Ascending aorta (tissue), 2 donors: Measurements from ENCODE around the gene ACY1. TPM values are rescaled to one million over a fixed set of nuclear protein-coding genes. Genes with fewer than 3 reads are reported as not detected.
"Not testable (repeated sequence)": the region's sequence is repeated elsewhere in the genome, so short reads cannot be mapped to it uniquely, and the experiment has no call there.

ENCODE experiments used
- DNase-seq, 2 donors: peaks; one replicate each; pipeline ENCODE4 v3.0.0-alpha.2; 2019; ENCODE audit warnings: low spot score in 2 of 2
- H3K27ac ChIP-seq, 2 donors: fragments of 200-600 bp; sonication (generic); one replicate each; pipeline ENCODE4 v1.5.1; 2016 to 2017; ENCODE audit warnings: mild to moderate bottlenecking in 1 of 2
- H3K27me3 ChIP-seq: fragments of 200-600 bp; sonication (generic); one replicate; pipeline ENCODE4 v1.5.1; 2017
- H3K36me3 ChIP-seq, 2 donors: fragments of 200-600 bp; sonication (generic); one replicate each; pipeline ENCODE4 v1.5.1; 2016
- H3K4me1 ChIP-seq, 2 donors: fragments of 200-600 bp; sonication (generic); one replicate each; pipeline ENCODE4 v1.5.1; 2016 to 2017; ENCODE audit warnings: mild to moderate bottlenecking in 1 of 2
- H3K4me3 ChIP-seq, 2 donors: fragments of 200-600 bp; sonication (generic); one replicate each; pipeline ENCODE4 v1.5.1; 2016 to 2017; ENCODE audit warnings: mild to moderate bottlenecking in 1 of 2
- H3K9me3 ChIP-seq, 2 donors: fragments of 200-600 bp; sonication (generic); one replicate each; pipeline ENCODE4 v1.5.1; 2016
- intact Hi-C: fragments of 100-400 bp; cut with DNase I; formaldehyde crosslinking; loops from one replicate; pipeline ENCODE4 v1.15.1; 2023
- total RNA-seq: library from RNA; depleted of rRNA; stranded (reverse); fragments of >200 nt; gene quantifications from one replicate; pipeline ENCODE4 v1.1.0, GENCODE V29; 2016
- TF ChIP-seq, protein P1 (sequence below), 3 experiments: fragments of 200-600 bp in 2 of 3; fragments of 450-650 bp in 1 of 3; sonication (generic) in 2 of 3; IDR thresholded peaks; one replicate each; pipeline ENCODE4 v1.5.1; 2016 to 2019; ENCODE audit warnings: antibody characterized with exemption in 3 of 3, mild to moderate bottlenecking in 1 of 3, moderate library complexity in 1 of 3

ACY1 gene
- total RNA-seq, 1 donor from 2014 or later = 94.0 TPM

GRCh38 chr3:51984269-51984647, 923 bp downstream of the ACY1 start:
- H3K27ac ChIP-seq = peak overlapping the region; percentile 93 to 97
- H3K27me3 ChIP-seq = no peaks in the 10 kb centered on the region
- H3K4me3 ChIP-seq = no peak overlapping the region
- no peaks in the 10 kb centered on the region for H3K36me3 ChIP-seq
- H3K9me3 ChIP-seq = no peaks in the 10 kb centered on the region
- intact Hi-C loops = no loop called here
- H3K4me1 ChIP-seq = peaks cover 16 to 24% of the 10 kb centered on the region in 2 donors
- DNase-seq = no peak
- TF ChIP-seq, protein P1, sequence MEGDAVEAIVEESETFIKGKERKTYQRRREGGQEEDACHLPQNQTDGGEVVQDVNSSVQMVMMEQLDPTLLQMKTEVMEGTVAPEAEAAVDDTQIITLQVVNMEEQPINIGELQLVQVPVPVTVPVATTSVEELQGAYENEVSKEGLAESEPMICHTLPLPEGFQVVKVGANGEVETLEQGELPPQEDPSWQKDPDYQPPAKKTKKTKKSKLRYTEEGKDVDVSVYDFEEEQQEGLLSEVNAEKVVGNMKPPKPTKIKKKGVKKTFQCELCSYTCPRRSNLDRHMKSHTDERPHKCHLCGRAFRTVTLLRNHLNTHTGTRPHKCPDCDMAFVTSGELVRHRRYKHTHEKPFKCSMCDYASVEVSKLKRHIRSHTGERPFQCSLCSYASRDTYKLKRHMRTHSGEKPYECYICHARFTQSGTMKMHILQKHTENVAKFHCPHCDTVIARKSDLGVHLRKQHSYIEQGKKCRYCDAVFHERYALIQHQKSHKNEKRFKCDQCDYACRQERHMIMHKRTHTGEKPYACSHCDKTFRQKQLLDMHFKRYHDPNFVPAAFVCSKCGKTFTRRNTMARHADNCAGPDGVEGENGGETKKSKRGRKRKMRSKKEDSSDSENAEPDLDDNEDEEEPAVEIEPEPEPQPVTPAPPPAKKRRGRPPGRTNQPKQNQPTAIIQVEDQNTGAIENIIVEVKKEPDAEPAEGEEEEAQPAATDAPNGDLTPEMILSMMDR (IDR thresholded peaks at IDR 0.05) = no peak

DNA sequence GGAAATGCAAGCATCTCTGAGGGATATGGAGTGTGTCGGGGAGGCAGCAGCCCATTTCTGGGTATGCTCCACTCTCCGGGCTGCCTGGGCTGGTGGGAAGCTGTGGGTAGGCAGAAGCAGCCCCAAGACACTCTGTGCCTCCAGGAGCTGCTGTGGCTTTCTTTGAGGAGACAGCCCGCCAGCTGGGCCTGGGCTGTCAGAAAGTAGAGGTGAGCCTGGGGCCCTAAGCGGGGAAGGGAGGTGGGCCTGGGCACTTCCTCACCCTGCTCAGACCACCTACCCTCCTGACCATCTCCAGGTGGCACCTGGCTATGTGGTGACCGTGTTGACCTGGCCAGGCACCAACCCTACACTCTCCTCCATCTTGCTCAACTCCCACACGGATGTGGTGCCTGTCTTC, 1.7 kb downstream of the ACY1 start:
- Histone ChIP-seq H3K27me3 (no peaks in the 10 kb centered on the region), H3K36me3 (no peaks in the 10 kb centered on the region), H3K4me1 (peaks cover 19 to 31% of the 10 kb centered on the region in 2 donors), H3K27ac (no peak overlapping the region), H3K4me3 (no peak overlapping the region), H3K9me3 (no peaks in the 10 kb centered on the region)
- DNase-seq = no peak
- intact Hi-C loops = no loop called here
- TF ChIP-seq, protein P1 (IDR thresholded peaks at IDR 0.05) = no peak

- intact Hi-C loops = no loop called here
Observed at GRCh38 chr3:51986010-51986947, 2.9 kb downstream of the ACY1 start.

DNA sequence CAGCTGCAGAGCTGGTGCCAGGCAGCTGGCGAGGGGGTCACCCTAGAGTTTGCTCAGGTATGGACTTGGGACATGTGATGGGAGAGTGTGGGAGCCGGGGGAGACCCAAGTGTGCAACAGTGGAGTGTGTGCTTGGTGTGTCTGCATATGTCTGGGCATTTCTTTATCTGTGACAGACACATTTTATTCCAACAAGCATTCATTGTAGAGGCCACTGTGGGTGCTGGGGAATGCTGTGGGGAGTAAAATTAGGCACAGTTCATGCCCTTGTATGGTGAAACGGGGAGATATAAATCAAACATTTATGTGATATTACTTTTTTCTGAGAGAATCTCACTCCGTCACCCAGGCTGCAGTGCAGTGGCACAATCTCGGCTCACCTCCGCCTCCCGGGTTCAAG, 4.2 kb downstream of the ACY1 start:
- intact Hi-C loops = no loop called here
- Histone ChIP-seq H3K4me3 (no peak overlapping the region), H3K36me3 (peaks cover 0 to 12% of the 10 kb centered on the region in 2 donors), H3K27me3 (no peaks in the 10 kb centered on the region), H3K9me3 (no peaks in the 10 kb centered on the region), H3K27ac (no peak overlapping the region), H3K4me1 (peaks cover 12 to 26% of the 10 kb centered on the region in 2 donors)
- TF ChIP-seq, protein P1 (IDR thresholded peaks at IDR 0.05) = no peak
- no peak for DNase-seq

More at GRCh38 chr3:51986010-51986947, 2.9 kb downstream of the ACY1 start:
- no peak overlapping the region for H3K4me3 ChIP-seq
- H3K4me1 ChIP-seq = peaks cover 19 to 33% of the 10 kb centered on the region in 2 donors
- DNase-seq = no peak
- no peaks in the 10 kb centered on the region for H3K36me3 ChIP-seq
- no peaks in the 10 kb centered on the region for H3K9me3 ChIP-seq
- H3K27me3 ChIP-seq = no peaks in the 10 kb centered on the region
- H3K27ac ChIP-seq = no peak overlapping the region
- TF ChIP-seq, protein P1 (IDR thresholded peaks at IDR 0.05) = no peak

DNA sequence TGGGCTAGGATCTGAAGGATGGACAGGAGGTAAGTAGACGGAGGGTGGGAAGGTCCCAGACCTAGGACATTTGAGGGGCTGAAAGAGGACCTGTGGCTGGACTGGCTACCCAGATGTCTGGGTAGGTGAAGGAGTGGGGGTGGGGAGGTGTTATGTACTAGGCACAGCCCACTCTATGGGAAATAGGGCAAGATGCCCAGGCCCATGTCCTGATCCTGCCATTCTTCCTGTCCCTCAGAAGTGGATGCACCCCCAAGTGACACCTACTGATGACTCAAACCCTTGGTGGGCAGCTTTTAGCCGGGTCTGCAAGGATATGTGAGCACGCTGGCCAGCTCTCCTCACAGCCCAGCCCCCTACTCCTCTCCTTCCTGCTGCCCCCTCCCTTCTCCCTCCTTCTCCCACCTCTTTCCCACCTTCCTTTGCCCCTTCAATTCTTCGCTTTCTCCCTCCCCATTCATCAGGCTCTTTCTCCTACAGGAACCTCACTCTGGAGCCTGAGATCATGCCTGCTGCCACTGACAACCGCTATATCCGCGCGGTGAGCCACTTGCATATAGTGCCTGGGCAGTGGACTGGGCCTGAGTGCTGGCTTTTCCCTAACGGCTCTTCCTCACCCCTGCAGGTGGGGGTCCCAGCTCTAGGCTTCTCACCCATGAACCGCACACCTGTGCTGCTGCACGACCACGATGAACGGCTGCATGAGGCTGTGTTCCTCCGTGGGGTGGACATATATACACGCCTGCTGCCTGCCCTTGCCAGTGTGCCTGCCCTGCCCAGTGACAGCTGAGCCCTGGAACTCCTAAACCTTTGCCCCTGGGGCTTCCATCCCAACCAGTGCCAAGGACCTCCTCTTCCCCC, 5.2 kb downstream of the ACY1 start:
- H3K4me3 ChIP-seq = no peak overlapping the region
- intact Hi-C loops = no loop called here
- peaks cover 8 to 21% of the 10 kb centered on the region in 2 donors for H3K4me1 ChIP-seq
- DNase-seq = no peak
- H3K27me3 ChIP-seq = no peaks in the 10 kb centered on the region
- no peaks in the 10 kb centered on the region for H3K9me3 ChIP-seq
- H3K27ac ChIP-seq = peak overlapping the region; percentile 61 to 73
- H3K36me3 ChIP-seq = peaks cover 2 to 20% of the 10 kb centered on the region in 2 donors
- TF ChIP-seq, protein P1 (IDR thresholded peaks at IDR 0.05) = no peak

DNA sequence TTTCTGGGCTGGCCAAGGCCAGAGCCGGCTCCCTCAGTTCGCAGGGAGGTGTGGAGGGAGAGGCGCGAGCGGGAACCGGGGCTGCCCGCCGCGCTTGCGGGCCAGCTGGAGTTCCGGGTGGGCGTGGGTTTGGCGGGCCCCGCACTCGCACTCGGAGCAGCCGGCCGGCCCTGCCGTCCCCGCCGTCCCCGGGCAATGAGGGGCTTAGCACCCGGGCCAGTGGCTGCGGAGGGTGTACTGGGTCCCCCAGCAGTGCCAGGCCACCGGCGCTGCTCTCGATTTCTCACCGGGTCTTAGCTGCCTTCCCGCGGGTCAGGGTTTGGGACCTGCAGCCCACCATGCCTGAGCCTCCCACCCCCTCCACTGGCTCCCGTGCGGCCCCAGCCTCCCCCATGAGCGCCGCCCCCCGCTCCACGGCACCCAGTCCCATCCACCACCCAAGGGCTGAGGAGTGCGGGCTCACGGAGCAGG, 7.2 kb downstream of the ACY1 start:
- Histone ChIP-seq H3K4me1 (peaks cover 12 to 20% of the 10 kb centered on the region in 2 donors), H3K36me3 (peaks cover 4 to 34% of the 10 kb centered on the region in 2 donors), H3K27ac (peak overlapping the region; percentile 61 to 73)
- H3K9me3 ChIP-seq, H3K27me3 ChIP-seq, intact Hi-C loops, DNase-seq, H3K4me3 ChIP-seq: not testable (repeated sequence)
